WTC11 (cell line): Measurements from ENCODE around the gene LRRC23. TPM values are rescaled to one million over a fixed set of nuclear protein-coding genes. Genes with fewer than 3 reads are reported as not detected.

ENCODE experiments used
- ATAC-seq: fragments of 200-7000 bp; cut with Tn5 transposase; 2 replicates; pipeline ENCODE4 v1.10.0; 2021; ENCODE audit warnings: mild to moderate bottlenecking, moderate library complexity
- CTCF ChIA-PET: fragments of 300-600 bp; sonication (Branson Sonifier 250); formaldehyde crosslinking; loops from one replicate; lab custom pipeline; 2021; ENCODE audit warnings: antibody characterized with exemption; lab: Charles Lee
- POLR2A ChIA-PET: fragments of 350-600 bp; sonication (Branson Sonifier 250); formaldehyde crosslinking; loops from one replicate; lab custom pipeline; 2021; ENCODE audit warnings: antibody characterized with exemption; lab: Charles Lee
- DNase-seq: peaks from one replicate; pipeline ENCODE4 v3.0.0; 2021; ENCODE audit warnings: low spot score
- H3K27ac Mint-ChIP-seq: 2 replicates; pipeline ENCODE4 v1.8.0; 2021; ENCODE audit warnings: mixed read lengths
- H3K27me3 Mint-ChIP-seq: 2 replicates; pipeline ENCODE4 v1.8.0; 2021; ENCODE audit warnings: low read depth, mild to moderate bottlenecking, moderate library complexity, mixed read lengths
- H3K36me3 Mint-ChIP-seq: 2 replicates; pipeline ENCODE4 v1.8.0; 2021; ENCODE audit warnings: mixed read lengths
- H3K4me1 Mint-ChIP-seq: 2 replicates; pipeline ENCODE4 v1.8.0; 2022; ENCODE audit warnings: mixed read lengths
- H3K4me3 Mint-ChIP-seq: 2 replicates; pipeline ENCODE4 v1.8.0; 2021; ENCODE audit warnings: mild to moderate bottlenecking, moderate library complexity, mixed read lengths
- H3K9me3 Mint-ChIP-seq: 2 replicates; pipeline ENCODE4 v1.8.0; 2021; ENCODE audit warnings: mixed read lengths
- ATF6 ChIP-seq: sonication (generic); formaldehyde crosslinking; IDR thresholded peaks from 2 replicates; pipeline ENCODE4 v1.8.1; 2023; ENCODE audit warnings: mild to moderate bottlenecking, missing genetic modification reagents
- CREB1 ChIP-seq: sonication (generic); formaldehyde crosslinking; IDR thresholded peaks from 2 replicates; pipeline ENCODE4 v1.8.0; 2023; ENCODE audit warnings: mild to moderate bottlenecking, missing genetic modification reagents
- CREM ChIP-seq: sonication (generic); formaldehyde crosslinking; IDR thresholded peaks from 2 replicates; pipeline ENCODE4 v1.8.1; 2022; ENCODE audit warnings: mild to moderate bottlenecking, missing genetic modification reagents, moderate library complexity
- E2F5 ChIP-seq: sonication (generic); formaldehyde crosslinking; IDR thresholded peaks from 2 replicates; pipeline ENCODE4 v1.8.1; 2022; ENCODE audit warnings: mild to moderate bottlenecking, moderate library complexity, missing genetic modification reagents
- FOXJ3 ChIP-seq: sonication (generic); formaldehyde crosslinking; IDR thresholded peaks from 2 replicates; pipeline ENCODE4 v1.9.0; 2021; ENCODE audit warnings: missing genetic modification reagents, mild to moderate bottlenecking, borderline replicate concordance
- GRHL2 ChIP-seq: fragments of 250-450 bp; sonication (Bioruptor Pico); IDR thresholded peaks from 2 replicates; pipeline ENCODE4 v1.8.0; 2022; ENCODE audit warnings: mild to moderate bottlenecking, moderate library complexity; ENCODE audit not compliant: insufficient replicate concordance, severe bottlenecking
- GTF2I ChIP-seq: fragments of 250-450 bp; sonication (Bioruptor Pico); conservative IDR thresholded peaks from 2 replicates; pipeline ENCODE4 v1.4.0; 2021; ENCODE audit warnings: mild to moderate bottlenecking
- HMGA2 ChIP-seq: fragments of 250-450 bp; sonication (Bioruptor Pico); IDR thresholded peaks from 2 replicates; pipeline ENCODE4 v1.4.0; 2021; ENCODE audit warnings: mild to moderate bottlenecking, moderate library complexity
- IRF1 ChIP-seq: sonication (generic); formaldehyde crosslinking; IDR thresholded peaks from 2 replicates; pipeline ENCODE4 v1.8.0; 2023; ENCODE audit warnings: missing genetic modification reagents
- IRF2 ChIP-seq: sonication (generic); formaldehyde crosslinking; IDR thresholded peaks from 2 replicates; pipeline ENCODE4 v1.8.0; 2022; ENCODE audit warnings: low read depth, missing genetic modification reagents, borderline replicate concordance
- JAZF1 ChIP-seq: fragments of 250-450 bp; sonication (Bioruptor Pico); IDR thresholded peaks from 2 replicates; pipeline ENCODE4 v1.9.0; 2021; ENCODE audit warnings: moderate library complexity, mild to moderate bottlenecking, inconsistent platforms
- KAT7 ChIP-seq: sonication (generic); formaldehyde crosslinking; IDR thresholded peaks from 2 replicates; pipeline ENCODE4 v1.8.1; 2023; ENCODE audit warnings: missing genetic modification reagents, mild to moderate bottlenecking, borderline replicate concordance
- MAX ChIP-seq: sonication (generic); formaldehyde crosslinking; IDR thresholded peaks from 2 replicates; pipeline ENCODE4 v1.8.0; 2022; ENCODE audit warnings: mild to moderate bottlenecking, missing genetic modification reagents
- MXD4 ChIP-seq: fragments of 250-450 bp; sonication (Bioruptor Pico); IDR thresholded peaks from 2 replicates; pipeline ENCODE4 v1.8.0; 2021; ENCODE audit warnings: mild to moderate bottlenecking, moderate library complexity, borderline replicate concordance
- MYBL2 ChIP-seq: sonication (generic); formaldehyde crosslinking; IDR thresholded peaks from 2 replicates; pipeline ENCODE4 v1.8.1; 2023; ENCODE audit warnings: mild to moderate bottlenecking, moderate library complexity, missing genetic modification reagents
- NFE2L1 ChIP-seq: sonication (generic); formaldehyde crosslinking; IDR thresholded peaks from 2 replicates; pipeline ENCODE4 v1.8.1; 2023; ENCODE audit warnings: missing genetic modification reagents
- OVOL2 ChIP-seq: fragments of 250-450 bp; sonication (Bioruptor Pico); IDR thresholded peaks from 2 replicates; pipeline ENCODE4 v1.9.0; 2021; ENCODE audit warnings: mild to moderate bottlenecking, borderline replicate concordance
- SOX15 ChIP-seq: fragments of 250-450 bp; sonication (Bioruptor Pico); IDR thresholded peaks from 2 replicates; pipeline ENCODE4 v1.9.0; 2021; ENCODE audit warnings: mild to moderate bottlenecking
- SP1 ChIP-seq: sonication (generic); formaldehyde crosslinking; conservative IDR thresholded peaks from 2 replicates; pipeline ENCODE4 v1.8.1; 2022; ENCODE audit warnings: missing genetic modification reagents
- TCF7 ChIP-seq: sonication (generic); formaldehyde crosslinking; IDR thresholded peaks from 2 replicates; pipeline ENCODE4 v1.8.0; 2022; ENCODE audit warnings: mild to moderate bottlenecking, low read depth, missing genetic modification reagents, moderate library complexity
- TEAD1 ChIP-seq: sonication (generic); formaldehyde crosslinking; IDR thresholded peaks from 2 replicates; pipeline ENCODE4 v1.8.0; 2022; ENCODE audit warnings: mild to moderate bottlenecking, missing genetic modification reagents
- TP53 ChIP-seq: sonication (generic); formaldehyde crosslinking; IDR thresholded peaks from 2 replicates; pipeline ENCODE4 v1.8.1; 2023; ENCODE audit warnings: mild to moderate bottlenecking, missing genetic modification reagents
- USF1 ChIP-seq: sonication (generic); formaldehyde crosslinking; IDR thresholded peaks from 2 replicates; pipeline ENCODE4 v1.8.0; 2022; ENCODE audit warnings: mild to moderate bottlenecking, missing genetic modification reagents
- ZNF121 ChIP-seq: sonication (generic); formaldehyde crosslinking; IDR thresholded peaks from 2 replicates; pipeline ENCODE4 v1.8.0; 2023; ENCODE audit warnings: missing genetic modification reagents
- ZNF281 ChIP-seq: sonication (generic); formaldehyde crosslinking; IDR thresholded peaks from 2 replicates; pipeline ENCODE4 v1.8.0; 2023; ENCODE audit warnings: mild to moderate bottlenecking, missing genetic modification reagents
- ZNF425 ChIP-seq: fragments of 250-450 bp; sonication (Bioruptor Pico); conservative IDR thresholded peaks from 2 replicates; pipeline ENCODE4 v1.9.0; 2021; ENCODE audit warnings: mild to moderate bottlenecking
- total RNA-seq: library from RNA; stranded (reverse); gene quantifications from 3 replicates; pipeline ENCODE4 v1.2.3, GENCODE V29; 2021

LRRC23 gene
- total RNA-seq, 1 experiment from 2014 or later = 3.1 TPM

- ChIA-PET POLR2A (no interaction called here), CTCF (interaction anchor here (0.9 to 9.1 kb wide), 4 partner anchors 8 to 48 kb away, joined by 3 to 45 read pairs (median 8); partner anchors contain the start of gene SPSB2)
- peaks cover 6% of the 10 kb centered on the region for H3K27me3 Mint-ChIP-seq
- H3K9me3 Mint-ChIP-seq = no peaks in the 10 kb centered on the region
- peaks cover 38% of the 10 kb centered on the region for H3K4me1 Mint-ChIP-seq
- DNase-seq = no peak
- H3K36me3 Mint-ChIP-seq = peaks cover 48% of the 10 kb centered on the region
- TF ChIP-seq TEAD1 (no peak), ZNF281 (CRISPR knock-in tag) (no peak), NFE2L1 (no peak), GTF2I (no peak), TCF7 (CRISPR knock-in tag) (no peak), MAX (CRISPR knock-in tag) (no peak), JAZF1 (CRISPR knock-in tag) (no peak), ZNF121 (CRISPR knock-in tag) (no peak), OVOL2 (CRISPR knock-in tag) (no peak), KAT7 (CRISPR knock-in tag) (no peak), SOX15 (CRISPR knock-in tag) (no peak), IRF2 (CRISPR knock-in tag) (no peak), E2F5 (CRISPR knock-in tag) (no peak), SP1 (no peak), GRHL2 (CRISPR knock-in tag) (no peak), MXD4 (CRISPR knock-in tag) (no peak), TP53 (CRISPR knock-in tag) (no peak)
- TF ChIP-seq, all 79 proteins: peak for 0
- Mint-ChIP-seq H3K4me3 (no peak overlapping the region), H3K27ac (no peak overlapping the region)
- no peak for ATAC-seq
These were observed 13.0 kb downstream of the LRRC23 start for GRCh38 chr12:6917491-6918231.

GRCh38 chr12:6919588-6919987, 15.0 kb downstream of the LRRC23 start:
- Mint-ChIP-seq H3K4me3 (no peak overlapping the region), H3K27ac (peak overlapping the region; percentile 69), H3K36me3 (peaks cover 52% of the 10 kb centered on the region), H3K9me3 (no peaks in the 10 kb centered on the region), H3K27me3 (no peaks in the 10 kb centered on the region), H3K4me1 (peaks cover 33% of the 10 kb centered on the region)
- ATAC-seq (no peak), DNase-seq (no peak)
- ChIA-PET CTCF (interaction anchor here (1.2 kb wide), 1 partner anchor 18 kb away, joined by 3 read pairs; no protein-coding TSS in a partner anchor), POLR2A (interaction anchor here (0.6 to 0.7 kb wide), 3 partner anchors 25 to 89 kb away, joined by 3 to 8 read pairs (median 5); no protein-coding TSS in a partner anchor)
- TF ChIP-seq USF1 (CRISPR knock-in tag) (no peak), HMGA2 (no peak), IRF1 (no peak), CREM (CRISPR knock-in tag) (no peak), E2F5 (CRISPR knock-in tag) (no peak), ZNF425 (CRISPR knock-in tag) (no peak), ATF6 (CRISPR knock-in tag) (no peak), TP53 (CRISPR knock-in tag) (no peak), FOXJ3 (CRISPR knock-in tag) (no peak), MYBL2 (CRISPR knock-in tag) (no peak), CREB1 (no peak)
